AG09309 (cell line): ENCODE data around the gene KIAA0930.

Experiments used
- DNase-seq: peaks from one replicate; pipeline ENCODE4 v3.0.0-alpha.2; 2010; ENCODE audit warnings: low read depth
- H3K4me3 ChIP-seq: 2 replicates; pipeline ENCODE4 v1.5.1; 2011; ENCODE audit warnings: mild to moderate bottlenecking, low read depth, low read length, moderate library complexity; ENCODE audit not compliant: control insufficient read depth
- TF ChIP-seq, protein P1 (sequence below): IDR thresholded peaks from 2 replicates; pipeline ENCODE4 v1.5.1; 2011; ENCODE audit warnings: mild to moderate bottlenecking, low read depth, low read length, inconsistent platforms; ENCODE audit not compliant: insufficient read depth, control insufficient read depth; ENCODE audit errors: missing control alignments

Gene KIAA0930

DNA sequence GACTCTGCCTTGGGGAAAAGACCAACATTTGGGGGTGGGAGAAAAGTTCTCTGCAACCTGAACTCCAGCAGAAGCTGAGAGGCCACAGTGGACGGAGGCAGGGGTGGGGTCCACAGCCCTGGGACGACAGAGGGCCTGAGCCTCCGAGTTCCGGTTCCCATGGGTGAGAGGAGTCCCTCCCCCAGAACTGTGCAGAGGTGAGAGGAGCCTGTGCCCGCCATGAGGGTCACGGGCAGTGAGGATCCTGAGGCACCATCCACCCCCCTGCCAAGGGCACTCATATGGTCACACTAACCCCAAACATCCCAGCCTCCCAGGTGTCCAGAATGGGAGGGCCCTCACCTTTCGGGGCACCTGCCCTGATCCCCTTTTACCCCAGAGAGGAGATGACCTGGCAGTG lies 30.5 kb downstream of the KIAA0930 start:
- DNase-seq = no peak
- TF ChIP-seq, protein P1, sequence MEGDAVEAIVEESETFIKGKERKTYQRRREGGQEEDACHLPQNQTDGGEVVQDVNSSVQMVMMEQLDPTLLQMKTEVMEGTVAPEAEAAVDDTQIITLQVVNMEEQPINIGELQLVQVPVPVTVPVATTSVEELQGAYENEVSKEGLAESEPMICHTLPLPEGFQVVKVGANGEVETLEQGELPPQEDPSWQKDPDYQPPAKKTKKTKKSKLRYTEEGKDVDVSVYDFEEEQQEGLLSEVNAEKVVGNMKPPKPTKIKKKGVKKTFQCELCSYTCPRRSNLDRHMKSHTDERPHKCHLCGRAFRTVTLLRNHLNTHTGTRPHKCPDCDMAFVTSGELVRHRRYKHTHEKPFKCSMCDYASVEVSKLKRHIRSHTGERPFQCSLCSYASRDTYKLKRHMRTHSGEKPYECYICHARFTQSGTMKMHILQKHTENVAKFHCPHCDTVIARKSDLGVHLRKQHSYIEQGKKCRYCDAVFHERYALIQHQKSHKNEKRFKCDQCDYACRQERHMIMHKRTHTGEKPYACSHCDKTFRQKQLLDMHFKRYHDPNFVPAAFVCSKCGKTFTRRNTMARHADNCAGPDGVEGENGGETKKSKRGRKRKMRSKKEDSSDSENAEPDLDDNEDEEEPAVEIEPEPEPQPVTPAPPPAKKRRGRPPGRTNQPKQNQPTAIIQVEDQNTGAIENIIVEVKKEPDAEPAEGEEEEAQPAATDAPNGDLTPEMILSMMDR = no peak
- H3K4me3 ChIP-seq = no peak overlapping the region

DNA sequence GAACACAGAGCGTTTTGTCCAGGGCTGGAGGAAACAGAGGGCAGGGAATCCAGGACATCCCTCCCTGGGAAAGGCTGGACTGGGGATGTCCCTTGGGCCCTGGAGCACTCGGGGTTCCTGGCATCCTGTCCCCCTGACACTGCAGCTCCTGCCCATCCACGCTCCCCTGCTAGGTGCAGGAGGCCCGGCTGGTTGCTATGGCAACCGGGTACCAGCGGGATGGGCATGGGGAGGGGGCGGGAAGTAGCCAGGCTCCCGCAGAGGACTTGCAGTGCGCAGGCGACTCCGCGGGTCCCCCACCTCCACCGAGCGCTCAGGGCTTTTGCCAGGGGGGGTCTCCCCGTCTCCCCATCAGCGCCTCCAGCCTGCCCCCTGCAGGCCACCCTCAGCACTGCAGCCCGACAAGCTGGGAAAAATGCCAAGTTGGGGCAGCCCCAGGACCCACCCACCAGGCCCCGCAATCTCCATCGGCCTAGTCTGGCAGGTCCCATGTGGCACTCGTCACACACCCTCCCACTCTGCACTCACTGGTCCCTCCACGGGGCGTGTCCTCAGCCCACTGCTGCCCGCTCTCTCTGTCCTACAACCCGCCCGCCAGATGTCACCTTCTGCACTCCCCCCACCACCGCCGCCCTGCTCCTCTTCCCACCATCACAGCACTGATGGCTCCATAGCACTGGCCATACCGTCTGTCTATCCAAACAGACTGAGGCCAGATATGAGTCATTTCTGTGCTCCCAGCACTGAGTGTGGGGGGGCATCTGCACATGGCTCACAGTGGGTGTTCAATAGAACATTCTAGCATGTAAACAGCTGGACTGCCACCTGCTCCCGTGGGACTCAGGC lies 31.5 kb downstream of the KIAA0930 start:
- no peak for DNase-seq

DNA sequence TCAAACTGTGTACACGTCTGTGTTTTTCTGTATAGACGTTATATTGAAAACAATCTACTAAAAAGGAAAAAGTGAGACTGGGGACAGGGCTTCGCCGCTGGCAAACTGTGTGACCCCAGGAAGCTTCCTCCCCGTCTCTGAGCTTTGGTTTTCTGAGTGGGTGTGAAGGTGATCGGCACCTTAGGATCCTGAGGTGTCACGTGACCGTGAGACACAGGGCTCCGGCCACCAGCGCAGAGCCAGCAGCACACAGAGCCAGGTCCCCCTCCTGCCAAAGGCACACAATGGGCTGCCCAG lies 32.0 kb downstream of the KIAA0930 start:
- no peak for DNase-seq
- TF ChIP-seq, protein P1 = no peak
- no peak overlapping the region for H3K4me3 ChIP-seq

More for the DNA sequence above, 31.5 kb downstream of the KIAA0930 start:
- no peak overlapping the region for H3K4me3 ChIP-seq
- TF ChIP-seq, protein P1 = peak; percentile 84

DNA sequence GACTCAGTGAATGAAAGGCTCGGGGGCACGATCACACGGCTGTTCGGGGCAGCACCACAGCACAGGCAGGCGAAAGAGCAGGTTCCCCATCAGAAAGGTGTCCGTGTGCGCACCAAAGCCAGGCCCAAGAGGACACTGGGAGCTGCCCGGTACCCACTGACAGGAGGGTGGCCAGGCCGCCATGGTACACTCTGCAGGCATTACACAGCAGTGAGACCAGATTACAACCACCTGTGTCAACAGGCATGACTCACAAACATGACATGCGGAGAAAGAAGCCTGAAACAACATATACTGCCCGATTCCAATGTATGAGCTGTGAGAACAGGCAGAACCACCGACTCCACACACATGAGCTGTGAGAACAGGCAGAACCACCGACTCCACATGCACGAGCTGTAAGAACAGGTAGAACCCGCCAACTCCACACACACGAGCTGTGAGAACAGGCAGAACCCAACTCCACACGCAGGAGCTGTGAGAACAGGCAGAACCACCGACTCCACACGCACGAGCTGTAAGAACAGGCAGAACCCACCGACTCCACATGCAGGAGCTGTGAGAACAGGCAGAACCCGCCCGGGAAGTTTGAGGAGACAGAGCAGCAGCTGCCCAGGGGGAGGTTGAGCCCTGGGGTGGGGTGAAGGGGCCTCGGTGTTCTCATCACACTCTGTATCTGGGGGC lies 32.6 kb downstream of the KIAA0930 start:
- TF ChIP-seq, protein P1 = no peak
- H3K4me3 ChIP-seq = no peak overlapping the region
- DNase-seq = no peak

DNA sequence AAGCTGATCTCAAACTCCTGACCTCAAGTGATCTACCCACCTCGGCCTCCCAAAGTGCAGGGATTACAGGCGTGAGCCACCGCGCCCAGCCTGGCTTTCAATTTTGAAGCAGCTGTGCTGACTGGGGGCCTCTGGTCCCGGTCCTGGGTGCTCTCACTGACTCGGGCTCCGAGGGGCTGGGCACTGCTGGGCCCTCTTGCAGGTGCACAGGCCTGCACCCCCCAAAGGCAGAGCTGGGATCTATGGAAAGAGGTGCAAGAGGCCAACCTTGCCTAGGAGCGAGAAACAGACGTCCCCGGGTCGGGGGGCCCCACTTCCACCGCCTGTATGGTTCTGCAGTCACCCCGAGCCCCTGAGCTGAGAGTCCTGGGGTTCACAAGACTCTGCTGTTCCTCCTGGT lies 33.2 kb downstream of the KIAA0930 start:
- TF ChIP-seq, protein P1 = no peak

DNA sequence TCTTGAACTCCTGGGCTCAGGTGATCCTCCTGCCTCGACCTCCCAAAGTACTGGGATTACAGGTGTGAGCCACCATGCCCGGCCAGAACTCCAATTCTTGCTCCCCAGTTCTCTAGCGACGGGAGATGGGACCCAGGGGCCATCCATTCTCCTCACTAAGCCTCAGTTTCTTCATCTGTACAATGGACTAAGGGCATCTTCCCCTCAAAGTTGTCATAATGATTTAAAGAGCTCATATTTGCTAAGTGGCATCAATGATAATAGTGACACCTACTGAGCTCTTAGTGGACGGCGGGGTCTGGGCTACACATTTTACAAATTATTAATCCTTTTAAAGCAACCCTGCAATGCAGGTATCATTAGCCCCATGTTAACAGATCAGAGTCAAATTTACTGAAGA lies 34.5 kb downstream of the KIAA0930 start:
- H3K4me3 ChIP-seq = no peak overlapping the region
- no peak for DNase-seq
- TF ChIP-seq, protein P1 = no peak

More for the DNA sequence above, 33.2 kb downstream of the KIAA0930 start:
- no peak for DNase-seq
- no peak overlapping the region for H3K4me3 ChIP-seq
